Glutamatergic neuron (in vitro differentiated cells): ENCODE measurements around the gene TNPO3. TPM values are rescaled to one million over a fixed set of nuclear protein-coding genes. Genes with fewer than 3 reads are reported as not detected.

ENCODE experiments used
- DNase-seq: peaks from one replicate; pipeline ENCODE4 v3.0.0; 2022
- H3K27ac Mint-ChIP-seq: one replicate; pipeline ENCODE4 v1.8.0; 2020; ENCODE audit warnings: mild to moderate bottlenecking, mixed read lengths, inconsistent platforms; ENCODE audit not compliant: unreplicated experiment
- H3K27me3 Mint-ChIP-seq: one replicate; pipeline ENCODE4 v1.8.0; 2020; ENCODE audit warnings: mild to moderate bottlenecking, moderate library complexity, mixed read lengths, inconsistent platforms; ENCODE audit not compliant: unreplicated experiment
- H3K36me3 Mint-ChIP-seq: one replicate; pipeline ENCODE4 v1.8.0; 2020; ENCODE audit warnings: mild to moderate bottlenecking, mixed read lengths, inconsistent platforms; ENCODE audit not compliant: unreplicated experiment
- H3K4me1 Mint-ChIP-seq: one replicate; pipeline ENCODE4 v1.8.0; 2020; ENCODE audit warnings: mild to moderate bottlenecking, low read depth, mixed read lengths, inconsistent platforms; ENCODE audit not compliant: unreplicated experiment
- H3K4me3 Mint-ChIP-seq: one replicate; pipeline ENCODE4 v1.8.0; 2020; ENCODE audit warnings: mild to moderate bottlenecking, mixed read lengths, inconsistent platforms; ENCODE audit not compliant: unreplicated experiment
- H3K9me3 Mint-ChIP-seq: one replicate; pipeline ENCODE4 v1.8.0; 2020; ENCODE audit warnings: mild to moderate bottlenecking, moderate library complexity, mixed read lengths, inconsistent platforms; ENCODE audit not compliant: unreplicated experiment
- total RNA-seq: library from RNA; stranded (reverse); fragmentation: NEBNext Ultra II Directional; extraction: Animal tissue kit (Norgen Biotek cat#: 25700); gene quantifications from one replicate; pipeline ENCODE4 v1.2.1, GENCODE V29; 2021; ENCODE audit not compliant: unreplicated experiment
- TF ChIP-seq, protein P1 (sequence below): fragments of 200-600 bp; sonication (generic); IDR thresholded peaks from one replicate; pipeline ENCODE4 v1.5.0; 2021; ENCODE audit not compliant: partially characterized antibody, unreplicated experiment

Gene TNPO3
- total RNA-seq, 1 donor from 2014 or later: 53.8 TPM

- H3K4me3 Mint-ChIP-seq: no peak overlapping the region
- DNase-seq: no peak
- H3K4me1 Mint-ChIP-seq: peaks cover 10% of the 10 kb centered on the region
- TF ChIP-seq, protein P1, sequence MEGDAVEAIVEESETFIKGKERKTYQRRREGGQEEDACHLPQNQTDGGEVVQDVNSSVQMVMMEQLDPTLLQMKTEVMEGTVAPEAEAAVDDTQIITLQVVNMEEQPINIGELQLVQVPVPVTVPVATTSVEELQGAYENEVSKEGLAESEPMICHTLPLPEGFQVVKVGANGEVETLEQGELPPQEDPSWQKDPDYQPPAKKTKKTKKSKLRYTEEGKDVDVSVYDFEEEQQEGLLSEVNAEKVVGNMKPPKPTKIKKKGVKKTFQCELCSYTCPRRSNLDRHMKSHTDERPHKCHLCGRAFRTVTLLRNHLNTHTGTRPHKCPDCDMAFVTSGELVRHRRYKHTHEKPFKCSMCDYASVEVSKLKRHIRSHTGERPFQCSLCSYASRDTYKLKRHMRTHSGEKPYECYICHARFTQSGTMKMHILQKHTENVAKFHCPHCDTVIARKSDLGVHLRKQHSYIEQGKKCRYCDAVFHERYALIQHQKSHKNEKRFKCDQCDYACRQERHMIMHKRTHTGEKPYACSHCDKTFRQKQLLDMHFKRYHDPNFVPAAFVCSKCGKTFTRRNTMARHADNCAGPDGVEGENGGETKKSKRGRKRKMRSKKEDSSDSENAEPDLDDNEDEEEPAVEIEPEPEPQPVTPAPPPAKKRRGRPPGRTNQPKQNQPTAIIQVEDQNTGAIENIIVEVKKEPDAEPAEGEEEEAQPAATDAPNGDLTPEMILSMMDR: no peak
- no peaks in the 10 kb centered on the region for H3K9me3 Mint-ChIP-seq
- no peaks in the 10 kb centered on the region for H3K27me3 Mint-ChIP-seq
- peaks cover 5% of the 10 kb centered on the region for H3K36me3 Mint-ChIP-seq
- H3K27ac Mint-ChIP-seq: no peak overlapping the region
Measured at GRCh38 chr7:129037585-129037984, 17.3 kb downstream of the TNPO3 start.

DNA sequence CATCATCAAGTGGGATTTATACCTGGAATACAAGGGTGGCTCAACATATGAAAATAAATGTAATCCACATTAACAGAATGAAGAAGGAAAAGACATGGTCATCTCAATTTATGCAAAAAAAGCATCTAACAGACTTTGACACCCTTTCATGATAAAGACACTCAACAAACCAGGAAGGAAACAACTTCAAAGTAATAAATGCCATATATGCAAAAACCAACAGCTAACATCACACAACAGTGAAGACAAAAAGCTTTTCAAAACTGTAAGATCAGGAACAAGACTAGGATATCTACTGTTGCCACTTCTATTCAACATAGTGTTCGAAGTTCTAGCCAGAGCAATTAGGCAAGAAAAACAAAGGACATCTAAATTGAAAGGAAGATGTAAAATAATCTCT, 22.9 kb downstream of the TNPO3 start:
- Mint-ChIP-seq H3K9me3 (no peaks in the 10 kb centered on the region), H3K27ac (no peak overlapping the region), H3K4me3 (no peak overlapping the region), H3K4me1 (peaks cover 3% of the 10 kb centered on the region), H3K27me3 (no peaks in the 10 kb centered on the region), H3K36me3 (no peaks in the 10 kb centered on the region)
- TF ChIP-seq, protein P1: no peak
- no peak for DNase-seq

DNA sequence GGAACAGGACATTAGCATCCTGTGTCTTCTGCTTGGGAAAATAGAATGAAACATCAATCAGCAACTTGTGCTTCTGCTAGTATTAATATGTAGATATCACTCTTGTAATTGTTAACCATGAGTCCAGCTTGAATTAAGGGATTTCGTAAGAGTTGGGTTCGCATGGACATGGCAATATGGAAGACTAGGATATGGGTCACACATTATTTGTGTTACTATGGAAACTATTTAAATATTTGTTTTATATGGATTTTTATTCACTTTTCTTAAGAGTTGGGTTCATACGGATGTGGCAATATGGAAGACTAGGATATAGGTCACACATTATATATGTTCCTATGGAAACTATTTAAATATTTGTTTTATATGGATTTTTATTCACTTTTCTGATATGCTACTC, 24.5 kb downstream of the TNPO3 start:
- TF ChIP-seq, protein P1: no peak
- no peak for DNase-seq
- H3K4me1 Mint-ChIP-seq: peaks cover 1% of the 10 kb centered on the region
- no peaks in the 10 kb centered on the region for H3K36me3 Mint-ChIP-seq
- H3K27ac Mint-ChIP-seq: no peak overlapping the region
- no peaks in the 10 kb centered on the region for H3K9me3 Mint-ChIP-seq
- H3K4me3 Mint-ChIP-seq: no peak overlapping the region
- H3K27me3 Mint-ChIP-seq: no peaks in the 10 kb centered on the region

DNA sequence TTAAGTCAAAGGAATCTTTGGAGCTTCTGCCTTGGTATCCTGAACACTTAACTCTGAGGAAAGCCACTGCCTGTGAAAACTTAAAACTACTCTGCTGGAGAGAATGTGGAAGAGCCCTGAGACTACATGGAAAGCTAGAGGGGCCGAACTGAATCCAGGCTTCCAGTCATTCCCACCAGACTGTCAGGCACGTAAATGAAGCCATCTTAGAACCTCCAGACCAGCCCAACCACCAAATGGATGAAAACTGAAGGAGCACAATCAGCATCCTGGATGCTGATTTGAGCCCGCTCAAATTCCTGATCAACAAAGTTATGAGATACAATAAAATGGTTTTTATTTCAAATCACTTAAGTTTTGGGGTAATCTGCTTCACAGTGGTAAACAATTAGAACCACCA, 30.8 kb downstream of the TNPO3 start:
- no peaks in the 10 kb centered on the region for H3K9me3 Mint-ChIP-seq
- no peaks in the 10 kb centered on the region for H3K36me3 Mint-ChIP-seq
- H3K4me1 Mint-ChIP-seq: peaks cover 1% of the 10 kb centered on the region
- no peak for DNase-seq
- no peak overlapping the region for H3K27ac Mint-ChIP-seq
- TF ChIP-seq, protein P1: no peak
- H3K27me3 Mint-ChIP-seq: peaks cover 4% of the 10 kb centered on the region
- no peak overlapping the region for H3K4me3 Mint-ChIP-seq

GRCh38 chr7:129021656-129022055, 33.3 kb downstream of the TNPO3 start:
- no peaks in the 10 kb centered on the region for H3K9me3 Mint-ChIP-seq
- TF ChIP-seq, protein P1: no peak
- no peak overlapping the region for H3K27ac Mint-ChIP-seq
- DNase-seq: no peak
- H3K4me1 Mint-ChIP-seq: no peaks in the 10 kb centered on the region
- peaks cover 4% of the 10 kb centered on the region for H3K27me3 Mint-ChIP-seq
- no peaks in the 10 kb centered on the region for H3K36me3 Mint-ChIP-seq
- H3K4me3 Mint-ChIP-seq: no peak overlapping the region
